Measurements from ENCODE around the gene WNT11. TPM values are rescaled to one million over a fixed set of nuclear protein-coding genes. Genes with fewer than 3 reads are reported as not detected.
A peak's percentile ranks its signal among the peaks of the same experiment; 100 is the strongest.

Gene WNT11
- under 1 TPM in 1 of 6 donors, not detected in 5; 0.13 TPM for polyA plus RNA-seq (ENCODE audit: low read depth in 6 of 6)

DNA sequence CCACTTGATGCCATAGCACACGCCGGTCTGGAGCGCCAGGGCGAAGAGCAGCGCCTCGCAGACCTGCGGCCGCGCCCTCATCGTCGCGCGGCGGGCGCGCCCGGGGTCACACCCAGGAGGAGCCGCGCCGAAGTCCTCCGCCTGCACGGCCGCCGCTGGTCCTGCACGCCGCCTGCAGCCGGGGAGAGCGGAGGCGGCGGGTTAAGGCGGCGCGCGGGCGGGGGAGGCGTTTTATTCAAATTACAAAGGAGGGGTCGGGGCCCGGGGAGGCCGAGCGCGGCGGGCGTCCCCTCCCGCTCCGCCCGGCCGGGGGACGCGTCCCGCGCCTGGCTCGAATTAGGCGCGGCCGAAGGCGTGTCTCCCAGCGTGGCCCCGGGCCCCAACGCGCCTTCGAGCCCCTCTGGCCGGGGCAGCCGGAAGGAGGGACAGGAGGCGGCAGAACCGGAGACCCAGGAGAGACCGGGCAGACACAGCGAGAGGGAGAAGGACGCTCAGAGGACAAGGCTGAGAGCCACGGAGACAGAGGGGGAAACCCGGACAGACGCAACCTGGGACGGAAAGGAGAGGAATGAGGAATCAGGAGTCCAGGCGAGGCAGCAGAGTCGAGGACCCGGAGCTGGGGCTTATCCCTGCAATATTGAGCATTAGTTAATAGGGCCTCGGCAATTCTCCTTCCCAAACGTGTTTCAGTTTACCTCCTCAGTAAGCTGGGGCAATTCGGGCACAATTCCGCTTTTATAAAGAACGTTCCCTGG lies at the start of gene WNT11:
TSS of gene WNT11 (minus strand) at position 176 of the 755 bp plus-strand sequence. CDS start at position 81, 95 bp downstream.
- no peaks in the 10 kb centered on the region for H3K36me3 Mint-ChIP-seq
- H3K9me3 Mint-ChIP-seq = no peaks in the 10 kb centered on the region
- peaks cover 38 to 76% (median 56%) of the 10 kb centered on the region in 3 donors for H3K27me3 Mint-ChIP-seq
- peaks cover 16 to 34% (median 26%) of the 10 kb centered on the region in 3 donors for H3K4me1 Mint-ChIP-seq
- DNase-seq (peak; percentile 21), ATAC-seq (ENCODE audit: low read depth in 2 of 2) (peak; percentile 19 to 23)
- peak within 1 kb of the TSS; percentile 77 to 96 (median 90) for H3K4me3 Mint-ChIP-seq
- H3K27ac Mint-ChIP-seq = peak within 1 kb of the TSS in 2 of 6 donors; percentile 25 to 52

DNA sequence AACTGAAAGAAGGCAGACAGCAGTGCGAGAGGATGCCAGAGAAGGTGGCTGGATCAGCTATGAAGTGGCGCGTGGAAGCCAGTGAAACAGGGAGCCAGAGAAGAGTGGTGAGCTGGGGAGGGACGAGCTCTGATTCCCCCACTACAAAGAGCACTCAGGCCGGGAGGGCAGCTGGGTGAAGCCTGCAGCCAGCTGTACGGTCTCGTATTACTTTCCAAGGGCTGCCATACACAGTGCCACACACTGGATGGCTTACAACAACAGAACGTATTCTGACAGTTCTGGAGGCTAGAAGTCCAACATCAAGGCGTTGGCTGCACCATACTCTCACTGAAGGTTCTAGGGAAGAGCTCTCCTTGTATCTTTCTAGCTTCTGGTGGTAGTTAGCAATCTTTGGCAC lies 47.1 kb upstream of the WNT11 start:
- ATAC-seq (ENCODE audit: low read depth in 2 of 2) (no peak), DNase-seq (no peak)
- Mint-ChIP-seq H3K27me3 (peaks cover 13 to 32% (median 20%) of the 10 kb centered on the region in 3 donors), H3K9me3 (peaks cover 0 to 28% (median 22%) of the 10 kb centered on the region in 7 donors), H3K4me3 (no peak overlapping the region), H3K36me3 (peaks cover 0 to 7% of the 10 kb centered on the region in 2 donors), H3K4me1 (no peaks in the 10 kb centered on the region), H3K27ac (no peak overlapping the region)

DNA sequence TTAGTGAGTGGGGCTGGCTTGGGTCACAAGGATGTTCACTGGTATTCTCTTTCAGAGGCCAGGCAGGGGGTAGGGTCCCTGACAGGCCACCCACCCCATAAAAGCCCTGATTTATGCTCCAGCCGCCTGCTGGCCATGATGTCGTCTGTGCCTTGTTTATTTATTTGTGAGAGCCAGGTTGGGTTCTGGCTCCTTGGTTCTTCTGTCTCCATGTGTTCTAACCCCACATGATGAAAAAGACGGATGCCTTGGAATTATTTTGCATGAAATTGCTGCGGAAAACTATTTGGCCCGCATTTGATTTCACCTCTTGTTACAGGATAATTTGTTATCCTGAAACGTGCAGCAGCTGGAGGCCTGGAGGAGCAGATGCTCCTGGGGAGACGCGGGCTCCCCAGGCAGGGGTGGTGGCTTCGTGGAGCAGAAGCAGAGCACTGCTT lies 46.3 kb upstream of the WNT11 start:
- H3K4me3 Mint-ChIP-seq = peak overlapping the region in 1 of 8 donors; percentile 2

DNA sequence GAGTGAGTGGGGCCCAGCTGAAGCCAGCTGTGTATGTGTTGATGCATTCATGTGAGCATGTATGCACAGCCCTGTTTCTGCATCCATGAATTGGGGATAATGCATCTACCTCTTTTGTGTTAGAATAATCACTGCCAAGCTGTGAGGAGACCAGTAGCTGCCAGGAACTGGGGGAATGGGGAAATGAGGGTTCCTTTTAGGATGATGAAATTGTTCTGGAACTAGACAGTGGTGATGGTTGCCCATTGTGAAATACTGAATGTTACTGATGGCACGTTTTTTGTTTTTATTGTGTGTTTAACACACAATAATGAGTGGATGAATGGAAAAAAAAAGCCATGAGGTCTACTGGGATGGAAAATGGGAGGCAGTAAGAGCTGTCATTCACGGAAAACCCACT lies 45.3 kb upstream of the WNT11 start:
- H3K4me1 Mint-ChIP-seq = no peaks in the 10 kb centered on the region
- peaks cover 13 to 32% (median 20%) of the 10 kb centered on the region in 3 donors for H3K27me3 Mint-ChIP-seq
- ATAC-seq (ENCODE audit: low read depth in 2 of 2) = no peak
- peaks cover 0 to 28% (median 22%) of the 10 kb centered on the region in 7 donors for H3K9me3 Mint-ChIP-seq
- peak overlapping the region in 1 of 8 donors; percentile 53 for H3K4me3 Mint-ChIP-seq
- H3K27ac Mint-ChIP-seq = no peak overlapping the region
- peaks cover 0 to 7% of the 10 kb centered on the region in 2 donors for H3K36me3 Mint-ChIP-seq
- no peak for DNase-seq

More for the DNA sequence above, 46.3 kb upstream of the WNT11 start:
- Mint-ChIP-seq H3K27ac (no peak overlapping the region), H3K36me3 (peaks cover 0 to 7% of the 10 kb centered on the region in 2 donors), H3K4me1 (no peaks in the 10 kb centered on the region), H3K27me3 (peaks cover 13 to 32% (median 20%) of the 10 kb centered on the region in 3 donors), H3K9me3 (peaks cover 0 to 28% (median 22%) of the 10 kb centered on the region in 7 donors)
- ATAC-seq (ENCODE audit: low read depth in 2 of 2) (no peak), DNase-seq (no peak)

DNA sequence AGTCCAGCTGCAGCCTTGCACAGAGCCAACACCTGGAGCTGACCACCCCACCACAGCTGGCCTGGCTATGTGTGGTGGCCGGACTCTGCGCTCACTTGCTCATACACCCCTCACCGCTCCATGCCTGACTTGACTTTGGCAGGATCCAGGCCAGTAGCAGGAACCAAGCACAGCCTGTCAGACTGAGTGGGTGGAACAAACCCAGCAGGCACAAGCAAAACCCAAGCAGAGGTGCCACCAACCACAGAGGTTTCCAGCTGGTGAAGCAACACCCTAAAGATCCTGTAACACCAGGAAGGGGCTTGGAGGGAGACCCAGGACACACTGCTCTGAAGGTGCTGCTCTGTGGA lies 44.9 kb upstream of the WNT11 start:
- DNase-seq (no peak), ATAC-seq (ENCODE audit: low read depth in 2 of 2) (no peak)
- Mint-ChIP-seq H3K9me3 (peaks cover 0 to 28% (median 22%) of the 10 kb centered on the region in 7 donors), H3K27ac (no peak overlapping the region), H3K36me3 (peaks cover 0 to 7% of the 10 kb centered on the region in 2 donors), H3K27me3 (peaks cover 13 to 32% (median 20%) of the 10 kb centered on the region in 3 donors), H3K4me1 (no peaks in the 10 kb centered on the region), H3K4me3 (peak overlapping the region in 1 of 8 donors; percentile 53)

GRCh38 chr11:76250520-76251225 lies 44.4 kb upstream of the WNT11 start:
- H3K36me3 Mint-ChIP-seq = peaks cover 0 to 7% of the 10 kb centered on the region in 2 donors

GRCh38 chr11:76249195-76249741 lies 43.0 kb upstream of the WNT11 start:
- Mint-ChIP-seq H3K36me3 (peaks cover 0 to 7% of the 10 kb centered on the region in 2 donors), H3K4me3 (peak overlapping the region in 1 of 8 donors; percentile 51), H3K27ac (no peak overlapping the region), H3K9me3 (peaks cover 0 to 28% (median 22%) of the 10 kb centered on the region in 7 donors), H3K27me3 (peaks cover 13 to 34% (median 31%) of the 10 kb centered on the region in 3 donors), H3K4me1 (peaks cover 0 to 2% (median 0%) of the 10 kb centered on the region in 3 donors)
- no peak for DNase-seq
- no peak for ATAC-seq (ENCODE audit: low read depth in 2 of 2)

More at GRCh38 chr11:76250520-76251225, 44.4 kb upstream of the WNT11 start:
- no peak overlapping the region for H3K27ac Mint-ChIP-seq
- DNase-seq (no peak), ATAC-seq (ENCODE audit: low read depth in 2 of 2) (no peak)
- peaks cover 0 to 28% (median 22%) of the 10 kb centered on the region in 7 donors for H3K9me3 Mint-ChIP-seq
- H3K4me1 Mint-ChIP-seq = no peaks in the 10 kb centered on the region
- H3K27me3 Mint-ChIP-seq = peaks cover 13 to 32% (median 24%) of the 10 kb centered on the region in 3 donors
- H3K4me3 Mint-ChIP-seq = no peak overlapping the region

GRCh38 chr11:76248210-76248609 lies 41.9 kb upstream of the WNT11 start:
- Mint-ChIP-seq H3K4me3 (peak overlapping the region in 2 of 8 donors; percentile 42 to 44), H3K36me3 (peaks cover 0 to 7% of the 10 kb centered on the region in 2 donors), H3K27ac (no peak overlapping the region), H3K9me3 (peaks cover 0 to 28% (median 22%) of the 10 kb centered on the region in 7 donors), H3K27me3 (peaks cover 6 to 33% (median 20%) of the 10 kb centered on the region in 3 donors), H3K4me1 (peaks cover 0 to 6% (median 2%) of the 10 kb centered on the region in 3 donors)
- ATAC-seq (ENCODE audit: low read depth in 2 of 2) = no peak
- no peak for DNase-seq

- H3K36me3 Mint-ChIP-seq = peaks cover 0 to 7% of the 10 kb centered on the region in 2 donors
- peaks cover 0 to 28% (median 21%) of the 10 kb centered on the region in 7 donors for H3K9me3 Mint-ChIP-seq
- peaks cover 0 to 10% (median 2%) of the 10 kb centered on the region in 3 donors for H3K4me1 Mint-ChIP-seq
- DNase-seq (no peak), ATAC-seq (ENCODE audit: low read depth in 2 of 2) (no peak)
- H3K27me3 Mint-ChIP-seq = peaks cover 4 to 32% (median 10%) of the 10 kb centered on the region in 3 donors
- peak overlapping the region in 1 of 8 donors; percentile 54 for H3K4me3 Mint-ChIP-seq
- H3K27ac Mint-ChIP-seq = no peak overlapping the region
Observed at GRCh38 chr11:76247091-76247490, 40.8 kb upstream of the WNT11 start.

- Mint-ChIP-seq H3K27ac (no peak overlapping the region), H3K36me3 (peaks cover 0 to 3% of the 10 kb centered on the region in 2 donors), H3K27me3 (peaks cover 0 to 25% (median 3%) of the 10 kb centered on the region in 3 donors), H3K4me1 (peaks cover 0 to 10% (median 2%) of the 10 kb centered on the region in 3 donors), H3K4me3 (no peak overlapping the region), H3K9me3 (peaks cover 0 to 21% (median 15%) of the 10 kb centered on the region in 7 donors)
- ATAC-seq (ENCODE audit: low read depth in 2 of 2) (no peak), DNase-seq (no peak)
Observed at GRCh38 chr11:76246271-76246933, 40.1 kb upstream of the WNT11 start.

DNA sequence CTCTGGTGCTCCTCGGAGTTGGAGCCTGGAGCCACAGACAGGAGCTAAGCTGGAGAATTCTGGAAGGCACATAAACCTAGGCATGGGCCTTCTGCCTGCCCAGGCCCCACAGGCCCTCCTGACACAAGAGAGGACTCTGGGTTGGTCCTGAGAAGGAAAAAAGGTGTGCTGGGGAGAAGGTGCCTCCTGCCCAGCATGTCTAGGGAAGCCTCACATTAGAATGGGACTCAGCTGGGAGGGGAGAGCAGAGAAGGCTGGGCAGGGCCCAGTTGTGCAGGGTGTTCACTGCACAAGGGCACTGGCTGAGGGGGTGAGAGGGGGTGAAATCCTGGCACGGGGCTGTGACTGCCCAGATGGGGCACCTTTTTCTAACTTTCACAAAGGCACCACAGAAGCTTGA lies 39.4 kb upstream of the WNT11 start:
- Mint-ChIP-seq H3K36me3 (no peaks in the 10 kb centered on the region), H3K4me1 (peaks cover 0 to 10% (median 2%) of the 10 kb centered on the region in 3 donors), H3K27me3 (peaks cover 0 to 25% (median 2%) of the 10 kb centered on the region in 3 donors), H3K27ac (no peak overlapping the region), H3K9me3 (peaks cover 0 to 14% (median 12%) of the 10 kb centered on the region in 7 donors), H3K4me3 (no peak overlapping the region)
- DNase-seq = no peak
- no peak for ATAC-seq (ENCODE audit: low read depth in 2 of 2)

GRCh38 chr11:76244316-76244851 lies 38.1 kb upstream of the WNT11 start:
- H3K36me3 Mint-ChIP-seq = no peaks in the 10 kb centered on the region
- H3K4me3 Mint-ChIP-seq = no peak overlapping the region
- DNase-seq (no peak), ATAC-seq (ENCODE audit: low read depth in 2 of 2) (no peak)
- peaks cover 0 to 10% (median 2%) of the 10 kb centered on the region in 3 donors for H3K4me1 Mint-ChIP-seq
- H3K9me3 Mint-ChIP-seq = peaks cover 0 to 5% (median 3%) of the 10 kb centered on the region in 7 donors
- H3K27ac Mint-ChIP-seq = no peak overlapping the region
- H3K27me3 Mint-ChIP-seq = peaks cover 0 to 30% (median 8%) of the 10 kb centered on the region in 3 donors
